Heart left ventricle (tissue), 16 donors: ENCODE measurements around the gene TPSD1. TPM values are rescaled to one million over a fixed set of nuclear protein-coding genes. Genes with fewer than 3 reads are reported as not detected.

Experiments
- ATAC-seq, 4 donors: fragments of 200-7000 bp; cut with Tn5 transposase; one replicate each; pipeline ENCODE4 v1.9.1; 2020 to 2022; ENCODE audit warnings: moderate library complexity in 4 of 4, mild to moderate bottlenecking in 3 of 4, moderate number of reproducible peaks in 1 of 4
- DNase-seq, 5 donors: peaks; one replicate each; pipeline ENCODE4 v3.0.0-alpha.2; 2020
- H3K27ac ChIP-seq, 12 donors: fragments of 200-600 bp; sonication (generic) in 4 of 12; one replicate each; pipeline versions ENCODE4 v1.5.0 to v1.8.0; 2016 to 2022; ENCODE audit warnings: mild to moderate bottlenecking in 2 of 12
- H3K27me3 ChIP-seq, 9 donors: fragments of 200-600 bp; sonication (generic) in 2 of 9; one replicate each; pipeline versions ENCODE4 v1.5.1 to v1.8.0; 2016 to 2022; ENCODE audit warnings: mild to moderate bottlenecking in 3 of 9
- H3K36me3 ChIP-seq, 9 donors: fragments of 200-600 bp; sonication (generic) in 2 of 9; one replicate each; pipeline versions ENCODE4 v1.5.0 to v1.8.0; 2018 to 2022; ENCODE audit warnings: mild to moderate bottlenecking in 2 of 9
- H3K4me1 ChIP-seq, 12 donors: fragments of 200-600 bp; sonication (generic) in 4 of 12; one replicate each; pipeline versions ENCODE4 v1.5.0 to v1.8.0; 2016 to 2022; ENCODE audit warnings: mild to moderate bottlenecking in 3 of 12
- H3K4me3 ChIP-seq, 12 donors: fragments of 200-600 bp; sonication (generic) in 4 of 12; one replicate each; pipeline versions ENCODE4 v1.5.0 to v1.8.0; 2017 to 2022; ENCODE audit warnings: mild to moderate bottlenecking in 9 of 12, moderate library complexity in 4 of 12
- H3K9me3 ChIP-seq, 12 donors: fragments of 200-600 bp; sonication (generic) in 4 of 12; one replicate each; pipeline versions ENCODE4 v1.5.0 to v1.8.0; 2016 to 2022; ENCODE audit warnings: mild to moderate bottlenecking in 1 of 12
- CTCF ChIP-seq, 12 donors: fragments of 200-600 bp; sonication (generic) in 4 of 12; IDR thresholded peaks; one replicate each; pipeline versions ENCODE4 v1.5.0 to v1.8.0; 2018 to 2022; ENCODE audit warnings: antibody characterized with exemption in 12 of 12, mild to moderate bottlenecking in 5 of 12
- POLR2A ChIP-seq, 2 donors: fragments of 450-650 bp; IDR thresholded peaks; one replicate each; pipeline ENCODE4 v1.6.1; 2017; ENCODE audit warnings: antibody characterized with exemption in 2 of 2, mild to moderate bottlenecking in 2 of 2, moderate library complexity in 2 of 2
- WGBS, 4 donors: extraction: QIAGEN DNeasy Blood & Tissue Kit in 2 of 4; methylation state at CpG; one replicate each; pipeline versions ENCODE4 v1.1.5 to v1.1.7; 2013 to 2018; 5-methylcytosine and 5-hydroxymethylcytosine counted together
- intact Hi-C, 10 donors: fragments of 100-400 bp; cut with DNase I; formaldehyde crosslinking; loops; one replicate each; pipeline versions ENCODE4 v1.11.1 to v1.14.2; 2022
- polyA plus RNA-seq, 2 donors: library from polyadenylated mRNA; stranded (reverse); fragments of 200-250 nt; gene quantifications; one replicate each; pipeline ENCODE4 v1.2.3, GENCODE V29; 2013
- total RNA-seq, 9 donors: library from RNA; depleted of rRNA in 2 of 9; stranded (reverse); fragments of >200 nt in 2 of 9; fragmentation: NEBNext Ultra II Directional in 3 of 9; extraction: Animal tissue kit (Norgen Biotek cat#: 25700) in 3 of 9; gene quantifications; one replicate each; pipeline versions ENCODE4 v1.1.0 to v1.2.4, GENCODE V29; 2016 to 2023
- donor health status: ischemic (EF 13 %, LVEDD 7.1; RV severe dilation, severe dysfunction).
- donor health status: healthy with polysubstance abuse.
- donor health status: DM: no; HTN: yes; CAD: no.
- donor health status: DM: no; HTN: no; CAD: no.
- donor health status: ischemic (EF 25% LVEDD 6.9; RV normal size, moderate dysfunction).
- donor health status: ischemic (EF 25% LVEDD 5.7; RV mildly dilated, moderate dysfunction).
- donor health status: healthy.
- donor health status: DM: yes; HTN: yes; CAD: no.
- donor health status: ischemic (EF 35%, LVEDD 5.7; RV mildly dilated, moderate dysfunction).
- donor health status: nonischemic (EF 11% LVEDD 7.7; RV severe dilation, severe dysfunction).
- donor health status: DM: yes; HTN: yes; CAD: no.
- donor health status: PGD.
- donor health status: ischemic (EF 29% LVEDD 5.4; RV normal size, mild dysfunction).
- donor health status: nonischemic (EF 23%, LVEDD 6.1; RV moderate dilation, normal function).

Gene TPSD1
- total and polyA plus RNA-seq, 11 donors, result 0.17 to 0.38 TPM; not detected in 9

DNA sequence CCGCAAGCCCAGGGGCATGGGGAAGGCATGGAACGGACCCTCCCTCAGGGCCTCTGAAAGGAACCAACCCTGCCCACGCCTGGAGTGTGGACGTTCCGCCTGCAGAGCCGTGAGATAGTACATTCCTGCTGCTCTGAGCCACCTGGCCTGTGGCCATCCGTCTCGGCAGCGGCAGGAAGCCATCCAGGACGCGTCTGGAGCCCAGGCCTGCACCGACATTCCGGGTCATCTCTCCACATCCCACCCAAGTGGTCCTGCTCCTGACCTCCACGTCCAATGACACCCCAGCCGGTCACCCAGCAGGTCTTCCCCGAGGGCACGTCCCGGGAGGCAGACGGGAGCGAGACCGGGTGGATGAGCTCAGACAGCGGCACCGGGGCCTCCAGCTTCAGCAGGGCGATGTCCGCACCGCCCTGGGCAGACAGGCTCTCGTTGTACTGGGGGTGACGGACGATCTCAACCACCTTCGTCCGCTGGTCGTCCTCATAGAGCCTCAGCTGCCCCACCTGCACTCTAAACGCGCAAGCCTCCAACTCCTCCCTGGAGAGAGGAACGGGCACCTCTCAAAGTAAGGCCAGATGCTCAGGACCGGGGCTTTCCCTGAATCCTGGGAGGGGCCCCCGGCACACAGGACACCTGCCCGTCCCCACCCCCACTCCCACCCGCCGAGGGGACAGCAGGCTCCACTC lies 32.3 kb downstream of the TPSD1 start:
- Histone ChIP-seq H3K9me3 (no peaks in the 10 kb centered on the region), H3K27me3 (peaks cover 10 to 74% (median 43%) of the 10 kb centered on the region in 9 donors), H3K27ac (no peak overlapping the region), H3K4me3 (no peak overlapping the region), H3K36me3 (no peaks in the 10 kb centered on the region), H3K4me1 (peaks cover 0 to 8% (median 0%) of the 10 kb centered on the region in 12 donors)
- peak in 2 of 5 donors; percentile 44 to 74 for DNase-seq
- peak; percentile 20 to 64 (median 42) for ATAC-seq
- 42 to 57% (median 53%) methylated on average over 24 to 40 of the region's 40 CpGs for WGBS, 4 donors
- TF ChIP-seq CTCF (IDR thresholded peaks at IDR 0.05), result no peak
- no peak for TF ChIP-seq POLR2A (IDR thresholded peaks at IDR 0.05)
- intact Hi-C loops, result no loop called here

- Histone ChIP-seq H3K4me3 (no peak overlapping the region), H3K36me3 (no peaks in the 10 kb centered on the region), H3K9me3 (no peaks in the 10 kb centered on the region), H3K27ac (no peak overlapping the region), H3K4me1 (peaks cover 0 to 8% (median 0%) of the 10 kb centered on the region in 12 donors), H3K27me3 (peaks cover 10 to 77% (median 43%) of the 10 kb centered on the region in 9 donors)
- TF ChIP-seq CTCF (IDR thresholded peaks at IDR 0.05) (no peak), POLR2A (IDR thresholded peaks at IDR 0.05) (no peak)
- intact Hi-C loops, result no loop called here
- ATAC-seq (no peak), DNase-seq (no peak)
- WGBS, 4 donors, result 29 to 35% (median 34%) methylated on average over 6 to 20 of the region's 20 CpGs
Measured at GRCh38 chr16:1288813-1289476, 33.1 kb downstream of the TPSD1 start.

GRCh38 chr16:1289477-1289866 lies 33.6 kb downstream of the TPSD1 start:
- TF ChIP-seq POLR2A (IDR thresholded peaks at IDR 0.05) (no peak), CTCF (IDR thresholded peaks at IDR 0.05) (no peak)
- Histone ChIP-seq H3K4me1 (peaks cover 0 to 8% (median 0%) of the 10 kb centered on the region in 12 donors), H3K27ac (no peak overlapping the region), H3K36me3 (no peaks in the 10 kb centered on the region), H3K9me3 (no peaks in the 10 kb centered on the region), H3K4me3 (no peak overlapping the region), H3K27me3 (peaks cover 10 to 73% (median 43%) of the 10 kb centered on the region in 9 donors)
- intact Hi-C loops, result no loop called here
- ATAC-seq, result no peak
- 8 to 19% (median 9%) methylated on average over 14 to 17 of the region's 17 CpGs for WGBS, 4 donors
- no peak for DNase-seq

DNA sequence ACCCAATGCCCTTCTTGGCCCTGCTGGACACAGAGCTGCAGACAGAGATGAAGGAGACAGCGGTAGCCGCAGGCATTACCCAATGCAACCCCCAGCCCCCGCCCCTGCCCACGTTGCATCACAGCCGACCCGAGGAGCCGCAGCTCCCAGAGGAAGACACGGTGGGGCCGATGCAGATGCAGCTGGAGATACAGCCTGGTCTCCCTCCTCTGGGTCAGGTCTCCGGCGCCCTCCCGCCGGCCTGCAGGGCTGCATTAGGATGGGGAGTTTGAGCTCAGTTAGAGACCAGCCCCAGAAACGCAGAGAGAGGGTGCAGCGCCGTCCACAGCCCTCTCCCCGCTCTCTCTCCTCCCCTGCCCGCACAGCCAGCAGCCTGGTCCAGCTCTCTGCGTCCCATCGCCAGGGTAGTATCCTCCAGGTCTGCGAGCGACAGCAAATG lies 34.2 kb downstream of the TPSD1 start:
- no peak for ATAC-seq
- H3K27ac ChIP-seq, result no peak overlapping the region
- 20 to 81% (median 34%) methylated on average over 4 to 22 of the region's 22 CpGs for WGBS, 4 donors
- peaks cover 0 to 8% (median 0%) of the 10 kb centered on the region in 12 donors for H3K4me1 ChIP-seq
- no peak overlapping the region for H3K4me3 ChIP-seq
- DNase-seq, result no peak
- H3K27me3 ChIP-seq, result peaks cover 10 to 74% (median 43%) of the 10 kb centered on the region in 9 donors
- no peaks in the 10 kb centered on the region for H3K36me3 ChIP-seq
- intact Hi-C loops, result no loop called here
- H3K9me3 ChIP-seq, result no peaks in the 10 kb centered on the region
- no peak for TF ChIP-seq POLR2A (IDR thresholded peaks at IDR 0.05)
- no peak for TF ChIP-seq CTCF (IDR thresholded peaks at IDR 0.05)
